ENCODE results near the gene TMC4.

DNA sequence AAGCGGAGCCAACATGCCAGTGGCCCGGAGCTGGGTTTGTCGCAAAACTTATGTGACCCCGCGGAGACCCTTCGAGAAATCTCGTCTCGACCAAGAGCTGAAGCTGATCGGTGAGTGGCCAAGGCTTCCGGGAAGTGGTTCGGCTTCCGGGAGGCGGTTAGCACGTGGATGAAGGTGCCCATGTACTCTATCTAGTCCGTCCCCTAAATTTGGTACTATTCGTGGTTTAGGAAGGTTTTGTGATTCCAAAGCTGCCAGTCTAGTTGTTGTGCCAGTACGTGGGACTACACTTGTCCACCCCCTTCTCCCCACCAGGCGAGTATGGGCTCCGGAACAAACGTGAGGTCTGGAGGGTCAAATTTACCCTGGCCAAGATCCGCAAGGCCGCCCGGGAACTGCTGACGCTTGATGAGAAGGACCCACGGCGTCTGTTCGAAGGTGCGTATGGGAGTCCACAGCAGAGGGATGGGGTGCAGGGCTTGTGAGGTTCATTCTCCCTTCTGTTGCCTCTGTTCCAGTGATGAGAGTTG lies 28.3 kb upstream of the TMC4 start:
- no peak for TF ChIP-seq POLR2A (IDR thresholded peaks at IDR 0.05)
- no peak for TF ChIP-seq EP300 (IDR thresholded peaks at IDR 0.05; ENCODE audit: low read depth)
- TF ChIP-seq, protein P1, sequence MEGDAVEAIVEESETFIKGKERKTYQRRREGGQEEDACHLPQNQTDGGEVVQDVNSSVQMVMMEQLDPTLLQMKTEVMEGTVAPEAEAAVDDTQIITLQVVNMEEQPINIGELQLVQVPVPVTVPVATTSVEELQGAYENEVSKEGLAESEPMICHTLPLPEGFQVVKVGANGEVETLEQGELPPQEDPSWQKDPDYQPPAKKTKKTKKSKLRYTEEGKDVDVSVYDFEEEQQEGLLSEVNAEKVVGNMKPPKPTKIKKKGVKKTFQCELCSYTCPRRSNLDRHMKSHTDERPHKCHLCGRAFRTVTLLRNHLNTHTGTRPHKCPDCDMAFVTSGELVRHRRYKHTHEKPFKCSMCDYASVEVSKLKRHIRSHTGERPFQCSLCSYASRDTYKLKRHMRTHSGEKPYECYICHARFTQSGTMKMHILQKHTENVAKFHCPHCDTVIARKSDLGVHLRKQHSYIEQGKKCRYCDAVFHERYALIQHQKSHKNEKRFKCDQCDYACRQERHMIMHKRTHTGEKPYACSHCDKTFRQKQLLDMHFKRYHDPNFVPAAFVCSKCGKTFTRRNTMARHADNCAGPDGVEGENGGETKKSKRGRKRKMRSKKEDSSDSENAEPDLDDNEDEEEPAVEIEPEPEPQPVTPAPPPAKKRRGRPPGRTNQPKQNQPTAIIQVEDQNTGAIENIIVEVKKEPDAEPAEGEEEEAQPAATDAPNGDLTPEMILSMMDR (IDR thresholded peaks at IDR 0.05) = no peak
